Adrenal gland (tissue), 5 donors: ENCODE results near the gene NLRC3.

ENCODE experiments used
- POLR2A ChIP-seq, 2 donors: fragments of 450-650 bp; IDR thresholded peaks; one replicate each; pipeline ENCODE4 v1.6.1; 2017; ENCODE audit warnings: antibody characterized with exemption in 2 of 2, mild to moderate bottlenecking in 2 of 2, moderate library complexity in 1 of 2
- TF ChIP-seq, protein P1 (sequence below), 6 experiments: fragments of 450-650 bp in 4 of 6; fragments of 200-600 bp in 2 of 6; sonication (generic) in 1 of 6; IDR thresholded peaks; 1 replicate in 5 of 6; 2 replicates in 1 of 6; pipeline versions ENCODE4 v1.5.1 to v1.8.0; 2016 to 2021; ENCODE audit warnings: antibody characterized with exemption in 6 of 6, mild to moderate bottlenecking in 2 of 6, moderate library complexity in 1 of 6
- donor health status: DM: no; HTN: no; CAD: no.

GRCh38 chr16:3579776-3580175 lies 2.6 kb upstream of the NLRC3 start:
- TF ChIP-seq POLR2A (IDR thresholded peaks at IDR 0.05), result no peak
- TF ChIP-seq, protein P1, sequence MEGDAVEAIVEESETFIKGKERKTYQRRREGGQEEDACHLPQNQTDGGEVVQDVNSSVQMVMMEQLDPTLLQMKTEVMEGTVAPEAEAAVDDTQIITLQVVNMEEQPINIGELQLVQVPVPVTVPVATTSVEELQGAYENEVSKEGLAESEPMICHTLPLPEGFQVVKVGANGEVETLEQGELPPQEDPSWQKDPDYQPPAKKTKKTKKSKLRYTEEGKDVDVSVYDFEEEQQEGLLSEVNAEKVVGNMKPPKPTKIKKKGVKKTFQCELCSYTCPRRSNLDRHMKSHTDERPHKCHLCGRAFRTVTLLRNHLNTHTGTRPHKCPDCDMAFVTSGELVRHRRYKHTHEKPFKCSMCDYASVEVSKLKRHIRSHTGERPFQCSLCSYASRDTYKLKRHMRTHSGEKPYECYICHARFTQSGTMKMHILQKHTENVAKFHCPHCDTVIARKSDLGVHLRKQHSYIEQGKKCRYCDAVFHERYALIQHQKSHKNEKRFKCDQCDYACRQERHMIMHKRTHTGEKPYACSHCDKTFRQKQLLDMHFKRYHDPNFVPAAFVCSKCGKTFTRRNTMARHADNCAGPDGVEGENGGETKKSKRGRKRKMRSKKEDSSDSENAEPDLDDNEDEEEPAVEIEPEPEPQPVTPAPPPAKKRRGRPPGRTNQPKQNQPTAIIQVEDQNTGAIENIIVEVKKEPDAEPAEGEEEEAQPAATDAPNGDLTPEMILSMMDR (IDR thresholded peaks at IDR 0.05), result no peak
